MCF 10A (cell line): ENCODE data around the gene C3orf22. TPM values are rescaled to one million over a fixed set of nuclear protein-coding genes. Genes with fewer than 3 reads are reported as not detected.

Experiments used
- BruUV-seq: library from RNA; stranded (reverse); fragments of 400-500 nt; replicated peaks from 2 replicates; lab custom pipeline; 2021; lab: Mats Ljungman, UMichigan
- CTCF ChIA-PET: fragments of 300-600 bp; sonication (Branson Sonifier 250); formaldehyde crosslinking; extraction: SDS; loops from one replicate; lab custom pipeline; 2021; ENCODE audit warnings: antibody characterized with exemption, inconsistent platforms; lab: Yijun Ruan, JAX
- POLR2A ChIA-PET: fragments of 300-600, 350-650 bp; sonication (Branson Sonifier 250); formaldehyde crosslinking; extraction: SDS; loops from one replicate; lab custom pipeline; 2020; ENCODE audit warnings: antibody characterized with exemption, inconsistent platforms; lab: Yijun Ruan, JAX
- DNase-seq: peaks from one replicate; pipeline ENCODE4 v3.0.0-alpha.2; 2018; ENCODE audit not compliant: unreplicated experiment
- H3K27ac Mint-ChIP-seq: one replicate; pipeline ENCODE4 v1.8.0; 2022; ENCODE audit warnings: mild to moderate bottlenecking, low read depth, mixed read lengths; ENCODE audit not compliant: unreplicated experiment
- H3K27me3 Mint-ChIP-seq: one replicate; pipeline ENCODE4 v1.8.0; 2022; ENCODE audit warnings: mixed read lengths; ENCODE audit not compliant: insufficient read depth, unreplicated experiment
- H3K36me3 Mint-ChIP-seq: one replicate; pipeline ENCODE4 v1.8.0; 2022; ENCODE audit warnings: mild to moderate bottlenecking, moderate library complexity, mixed read lengths; ENCODE audit not compliant: insufficient read depth, unreplicated experiment
- H3K4me1 Mint-ChIP-seq: one replicate; pipeline ENCODE4 v1.8.0; 2022; ENCODE audit warnings: mixed read lengths; ENCODE audit not compliant: insufficient read depth, unreplicated experiment
- H3K4me3 Mint-ChIP-seq: one replicate; pipeline ENCODE4 v1.8.0; 2022; ENCODE audit warnings: mild to moderate bottlenecking, moderate library complexity, mixed read lengths; ENCODE audit not compliant: unreplicated experiment
- H3K9me3 Mint-ChIP-seq: one replicate; pipeline ENCODE4 v1.8.0; 2022; ENCODE audit warnings: mixed read lengths; ENCODE audit not compliant: unreplicated experiment
- CTCF ChIP-seq: fragments of 200-600 bp; IDR thresholded peaks from one replicate; pipeline ENCODE4 v1.8.0; 2022; ENCODE audit warnings: antibody characterized with exemption, mild to moderate bottlenecking; ENCODE audit not compliant: unreplicated experiment
- intact Hi-C: fragments of 100-400 bp; cut with micrococcal nuclease; formaldehyde crosslinking; loops from 2 replicates; pipeline ENCODE4 v1.14.1; 2022
- total RNA-seq: library from RNA; stranded (reverse); gene quantifications from 2 replicates; pipeline ENCODE4 v1.2.3, GENCODE V29; 2022

C3orf22 gene
- total RNA-seq, 1 experiment from 2014 or later: not detected

- ChIA-PET CTCF (interaction anchor here (0.7 to 5.9 kb wide), 3 partner anchors 10 to 1036 kb away, joined by 3 to 34 read pairs (median 5); no protein-coding TSS in a partner anchor), POLR2A (no interaction called here)
- no peak overlapping the region for H3K4me3 Mint-ChIP-seq
- no peaks in the 10 kb centered on the region for H3K4me1 Mint-ChIP-seq
- H3K27ac Mint-ChIP-seq: no peak overlapping the region
- H3K27me3 Mint-ChIP-seq: no peaks in the 10 kb centered on the region
- TF ChIP-seq CTCF: no peak
- H3K9me3 Mint-ChIP-seq: no peaks in the 10 kb centered on the region
- BruUV-seq: no TSS peak
- DNase-seq: no peak
- no peaks in the 10 kb centered on the region for H3K36me3 Mint-ChIP-seq
- intact Hi-C loops: no loop called here
These were observed 46.7 kb downstream of the C3orf22 start for GRCh38 chr3:126512026-126512425.

GRCh38 chr3:126511291-126511690 is 47.4 kb downstream of the C3orf22 start:
- Mint-ChIP-seq H3K4me3 (no peak overlapping the region), H3K4me1 (no peaks in the 10 kb centered on the region), H3K27ac (no peak overlapping the region), H3K36me3 (no peaks in the 10 kb centered on the region), H3K27me3 (no peaks in the 10 kb centered on the region), H3K9me3 (no peaks in the 10 kb centered on the region)
- BruUV-seq: no TSS peak
- no peak for DNase-seq
- intact Hi-C loops: no loop called here
- TF ChIP-seq CTCF: no peak
- ChIA-PET POLR2A (no interaction called here), CTCF (interaction anchor here (0.6 to 5.9 kb wide), 3 partner anchors 11 to 1037 kb away, joined by 3 to 34 read pairs (median 5); no protein-coding TSS in a partner anchor)

GRCh38 chr3:126510308-126510910 is 48.3 kb downstream of the C3orf22 start:
- Mint-ChIP-seq H3K9me3 (no peaks in the 10 kb centered on the region), H3K36me3 (no peaks in the 10 kb centered on the region), H3K27ac (no peak overlapping the region), H3K4me1 (no peaks in the 10 kb centered on the region), H3K4me3 (no peak overlapping the region), H3K27me3 (peaks cover under 1% of the 10 kb centered on the region)
- CTCF ChIA-PET: interaction anchor here (0.6 to 5.9 kb wide), 4 partner anchors 12 to 1038 kb away, joined by 3 to 34 read pairs (median 4); no protein-coding TSS in a partner anchor
- no TSS peak for BruUV-seq
- POLR2A ChIA-PET: no interaction called here
- intact Hi-C loops: no loop called here
- no peak for TF ChIP-seq CTCF
- DNase-seq: no peak

GRCh38 chr3:126509597-126510307 is 49.0 kb downstream of the C3orf22 start:
- intact Hi-C loops: no loop called here
- Mint-ChIP-seq H3K36me3 (no peaks in the 10 kb centered on the region), H3K9me3 (no peaks in the 10 kb centered on the region), H3K27ac (no peak overlapping the region), H3K27me3 (peaks cover 7% of the 10 kb centered on the region), H3K4me3 (no peak overlapping the region), H3K4me1 (no peaks in the 10 kb centered on the region)
- ChIA-PET POLR2A (no interaction called here), CTCF (interaction anchor here (0.5 to 5.9 kb wide), 2 partner anchors 12 to 773 kb away, joined by 4 to 34 read pairs; no protein-coding TSS in a partner anchor)
- no peak for TF ChIP-seq CTCF
- DNase-seq: no peak
- BruUV-seq: no TSS peak
